Measurements from ENCODE around the gene SRP14.

The SRP14 gene

DNA sequence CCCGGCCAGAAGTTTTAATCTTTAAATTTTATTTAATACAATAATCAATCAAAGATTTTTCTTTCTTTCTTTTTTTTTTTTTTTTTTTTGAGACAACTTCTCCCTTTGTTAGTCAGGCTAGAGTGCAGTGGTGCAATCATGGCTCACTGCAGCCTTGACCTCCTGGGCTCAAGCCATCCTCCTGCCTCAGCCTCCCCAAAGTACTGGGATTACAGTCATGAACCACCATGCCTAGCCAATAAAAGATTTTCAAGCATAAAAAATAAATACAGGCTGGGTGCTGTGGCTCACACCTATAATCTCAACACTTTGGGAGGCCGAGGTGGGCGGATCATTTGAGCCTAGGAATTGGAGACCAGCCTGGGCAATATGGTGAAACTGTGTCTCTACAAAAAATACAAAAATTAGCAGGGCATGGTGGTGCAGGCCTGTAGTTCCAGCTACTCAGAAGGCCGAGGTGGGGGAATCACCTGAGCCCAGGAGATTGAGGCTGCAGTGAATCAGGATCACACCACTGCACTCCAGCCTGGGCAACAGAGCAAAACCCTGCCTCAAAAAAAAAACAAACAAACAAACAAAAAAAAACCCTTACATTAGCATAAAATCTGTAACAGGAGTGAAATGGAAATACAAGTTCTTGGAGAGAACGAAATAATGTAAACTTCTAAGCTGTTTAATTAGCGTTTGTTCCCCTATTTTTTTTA, 29.1 kb upstream of the SRP14 start:
- DNase-seq (ENCODE audit: low read depth), result no peak

DNA sequence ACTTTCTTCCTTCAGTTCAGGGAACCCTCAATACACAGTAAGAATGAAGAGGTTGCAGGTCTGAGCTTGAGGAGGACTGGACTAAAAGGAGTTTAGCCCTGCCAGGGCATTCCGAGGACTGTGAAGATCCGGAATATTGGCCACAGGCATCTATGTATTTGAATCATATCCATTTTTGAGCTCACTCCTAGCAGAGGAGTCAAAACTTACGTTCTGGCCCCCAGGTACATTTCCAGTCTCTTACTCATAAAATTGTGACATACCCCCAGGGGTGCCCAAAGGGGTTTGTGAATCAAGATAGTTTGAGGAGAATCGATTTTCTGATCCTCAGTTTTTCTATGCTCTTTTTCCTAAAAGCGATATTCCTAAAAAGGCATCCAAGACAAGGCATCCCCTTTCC, 27.6 kb upstream of the SRP14 start:
- no peak for DNase-seq (ENCODE audit: low read depth)

DNA sequence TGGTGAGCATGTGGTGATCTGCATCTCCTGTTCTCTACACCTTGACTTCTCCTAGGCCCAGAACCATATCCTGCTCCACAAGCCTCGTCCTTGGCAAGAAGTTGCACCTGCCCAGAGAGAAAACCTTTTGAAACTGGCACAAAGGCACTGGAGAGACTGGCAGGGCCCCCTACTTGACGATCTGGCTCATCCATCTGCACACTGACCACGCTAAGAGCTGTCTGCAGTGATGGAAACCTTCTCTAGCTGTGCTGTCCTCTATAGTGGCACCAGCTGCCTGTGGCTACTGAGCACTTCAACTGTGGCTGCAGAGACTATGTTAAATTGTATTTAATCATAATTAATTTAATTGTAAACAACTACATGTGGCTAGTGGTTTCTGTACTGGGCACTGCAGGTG, 26.2 kb upstream of the SRP14 start:
- DNase-seq (ENCODE audit: low read depth), result no peak

DNA sequence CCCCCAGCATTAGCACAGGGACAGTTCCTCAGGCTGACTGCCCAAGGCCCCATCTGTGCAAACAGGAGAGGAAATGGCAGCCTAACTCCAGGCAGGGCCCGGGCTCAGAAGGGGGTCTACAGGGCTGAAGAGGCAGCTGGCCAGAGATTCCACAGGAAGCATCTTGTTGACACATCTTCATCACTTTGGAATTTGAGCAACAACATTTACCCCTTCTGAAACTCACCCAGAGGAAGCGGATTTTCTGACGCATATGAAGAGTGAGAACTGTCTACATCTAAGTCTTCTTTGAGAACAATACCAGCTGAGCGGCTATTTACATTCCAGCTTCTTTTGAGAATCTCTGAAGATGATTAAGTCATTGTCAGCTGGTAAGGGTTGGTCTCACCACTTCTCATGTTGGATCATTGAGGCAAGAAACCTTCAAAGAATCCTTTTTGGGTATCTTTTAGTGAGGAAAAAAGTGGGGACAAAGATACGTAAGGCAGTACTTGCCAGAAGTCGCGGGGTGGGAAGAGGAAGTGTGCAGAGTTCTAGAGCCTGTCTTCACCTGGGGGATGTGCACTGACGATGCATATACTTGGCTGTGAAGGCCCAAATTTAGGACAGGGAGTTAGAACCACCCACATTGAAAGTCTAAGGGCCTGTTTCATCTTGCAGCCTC, 25.4 kb upstream of the SRP14 start:
- DNase-seq (ENCODE audit: low read depth), result no peak

DNA sequence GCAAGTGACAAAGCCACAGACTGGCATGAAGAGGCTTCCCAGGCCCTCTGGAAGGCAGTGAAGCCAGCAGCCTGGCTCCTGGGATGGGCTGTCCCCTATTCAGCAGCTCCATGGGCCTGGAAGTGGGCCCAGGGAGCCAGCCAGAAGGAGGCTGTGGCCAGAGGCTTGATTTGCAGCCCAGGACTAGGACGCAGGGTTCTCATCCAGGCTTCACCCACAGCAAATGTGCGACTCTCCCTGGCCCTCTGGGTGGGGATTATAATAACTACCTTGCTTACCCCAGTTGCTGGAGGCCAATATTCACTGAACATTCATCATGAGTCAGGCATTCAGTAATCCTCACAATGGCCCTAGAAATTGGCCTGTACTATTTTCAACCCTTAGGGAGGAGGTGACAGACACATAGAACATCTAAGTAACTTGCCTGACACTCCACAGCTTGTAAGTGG, 24.6 kb upstream of the SRP14 start:
- no peak for DNase-seq (ENCODE audit: low read depth)

DNA sequence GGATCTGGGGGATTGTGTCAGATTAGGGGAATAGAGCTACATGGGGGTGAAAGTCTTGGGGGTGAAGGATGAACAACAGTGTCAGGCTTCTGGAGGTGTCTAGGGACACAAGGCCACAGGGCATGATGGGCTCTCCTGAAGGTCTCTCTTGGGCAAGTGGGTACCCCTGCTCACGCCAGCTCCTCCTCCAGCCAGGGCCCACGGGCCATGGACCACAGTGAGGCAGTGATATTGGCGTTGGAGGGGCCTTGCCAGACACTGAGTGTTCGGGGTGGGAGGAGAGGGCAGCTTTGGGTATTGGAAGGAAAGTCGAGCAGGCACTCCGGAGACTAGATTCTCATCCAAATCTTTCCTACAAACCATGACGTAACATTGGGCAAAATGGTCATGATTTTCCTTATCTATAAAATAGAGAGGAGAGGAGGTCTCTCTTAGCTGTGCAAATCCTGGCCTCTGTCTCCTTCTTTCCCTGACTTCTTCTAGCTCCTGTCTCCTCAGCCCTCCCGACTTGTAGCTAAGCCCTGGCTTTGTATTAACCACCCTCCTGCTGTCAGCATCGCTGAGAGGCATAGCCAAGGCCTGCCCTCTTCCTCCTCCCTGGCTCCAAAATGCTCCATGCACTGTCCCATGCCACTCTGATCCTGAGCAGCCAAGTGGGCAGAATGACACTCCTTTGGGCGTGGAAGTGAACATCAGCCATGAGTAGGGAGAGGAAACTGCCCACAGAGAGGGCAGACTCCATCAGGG, 24.0 kb upstream of the SRP14 start:
- DNase-seq (ENCODE audit: low read depth), result no peak

DNA sequence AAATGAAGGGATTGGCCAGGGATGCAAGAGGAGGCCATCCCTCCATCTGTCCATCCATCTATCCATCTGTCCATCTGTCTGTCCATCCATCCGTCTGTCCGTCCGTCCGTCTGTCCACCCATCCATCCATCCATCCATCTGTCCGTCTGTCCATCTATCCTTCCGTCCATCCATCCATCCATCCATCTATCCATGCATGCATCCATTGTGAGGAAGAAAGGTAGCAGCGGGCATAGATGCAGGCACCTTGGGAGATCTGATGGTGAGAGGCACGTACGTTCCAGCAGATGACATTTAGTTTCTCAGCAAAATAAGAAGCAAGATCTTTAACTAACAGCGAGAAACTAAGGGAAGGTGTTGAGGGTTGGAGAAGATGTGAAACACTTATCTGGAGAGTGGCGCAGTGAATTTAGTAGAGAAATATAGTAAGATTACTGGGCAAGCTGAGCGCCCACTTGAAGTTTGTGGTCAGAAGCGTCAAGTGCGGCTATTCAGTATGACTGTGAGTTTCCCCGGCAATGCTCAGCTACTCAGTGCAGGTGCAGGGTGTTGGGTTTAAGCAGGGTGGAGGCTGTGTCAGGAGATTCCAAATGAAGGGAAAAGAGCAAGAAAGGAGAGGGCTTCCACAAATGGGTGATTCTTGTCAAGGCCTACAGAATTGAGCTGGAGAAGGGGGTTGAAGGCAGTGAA, 22.4 kb upstream of the SRP14 start:
- no peak for DNase-seq (ENCODE audit: low read depth)

DNA sequence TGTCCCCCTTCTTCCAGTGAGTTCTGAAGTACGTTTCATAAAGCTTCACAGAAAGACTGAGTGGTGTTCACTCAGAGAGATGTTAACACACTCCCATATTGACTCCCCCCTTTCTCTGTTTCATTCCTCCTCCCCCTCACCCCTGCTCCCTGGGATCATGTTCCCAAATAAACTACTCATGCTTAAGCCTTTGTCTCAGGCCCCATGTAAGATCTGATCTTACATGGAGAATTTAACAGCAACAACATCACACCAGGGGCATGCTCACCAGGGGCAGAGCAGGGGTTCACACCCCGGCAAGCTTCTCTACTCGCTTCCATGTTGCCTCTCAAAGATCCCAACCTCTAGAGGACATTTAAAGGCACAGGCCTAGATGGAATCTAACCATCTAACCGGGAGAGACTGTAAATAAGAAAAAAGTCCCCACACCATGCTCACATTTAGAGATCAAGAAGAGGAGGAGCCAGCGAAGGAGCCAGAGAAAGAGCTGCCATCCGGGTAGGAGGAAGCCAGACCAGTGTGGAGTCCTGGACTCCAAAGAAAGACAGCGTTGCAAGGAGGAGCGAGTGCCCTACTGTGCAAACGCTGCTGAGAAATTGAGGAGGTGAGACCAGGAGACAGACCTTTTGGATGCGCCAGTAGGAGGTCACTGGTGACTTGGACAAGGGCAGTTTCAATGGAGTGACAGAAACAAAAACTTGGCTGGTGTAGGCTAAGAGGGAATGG, 21.4 kb upstream of the SRP14 start:
- DNase-seq (ENCODE audit: low read depth), result no peak

DNA sequence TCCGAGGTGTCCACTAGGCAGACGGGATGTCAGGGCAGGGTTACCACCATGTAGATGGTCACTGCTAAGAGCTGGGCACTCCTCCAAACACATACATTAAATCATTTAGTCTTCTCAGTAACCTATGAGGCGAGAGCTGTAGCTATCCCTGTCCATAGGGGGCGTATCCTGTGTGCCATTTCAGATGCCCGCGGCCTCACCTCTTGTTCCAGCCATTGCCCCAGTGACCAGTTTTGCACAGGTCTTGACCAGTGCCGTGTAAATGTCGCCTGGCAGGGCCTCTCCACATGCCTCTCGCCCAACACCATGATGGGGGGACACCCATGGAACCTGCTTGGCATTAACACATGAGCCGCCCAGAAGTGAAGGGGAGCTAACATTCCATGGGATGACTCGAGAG, 20.8 kb upstream of the SRP14 start:
- no peak for DNase-seq (ENCODE audit: low read depth)

DNA sequence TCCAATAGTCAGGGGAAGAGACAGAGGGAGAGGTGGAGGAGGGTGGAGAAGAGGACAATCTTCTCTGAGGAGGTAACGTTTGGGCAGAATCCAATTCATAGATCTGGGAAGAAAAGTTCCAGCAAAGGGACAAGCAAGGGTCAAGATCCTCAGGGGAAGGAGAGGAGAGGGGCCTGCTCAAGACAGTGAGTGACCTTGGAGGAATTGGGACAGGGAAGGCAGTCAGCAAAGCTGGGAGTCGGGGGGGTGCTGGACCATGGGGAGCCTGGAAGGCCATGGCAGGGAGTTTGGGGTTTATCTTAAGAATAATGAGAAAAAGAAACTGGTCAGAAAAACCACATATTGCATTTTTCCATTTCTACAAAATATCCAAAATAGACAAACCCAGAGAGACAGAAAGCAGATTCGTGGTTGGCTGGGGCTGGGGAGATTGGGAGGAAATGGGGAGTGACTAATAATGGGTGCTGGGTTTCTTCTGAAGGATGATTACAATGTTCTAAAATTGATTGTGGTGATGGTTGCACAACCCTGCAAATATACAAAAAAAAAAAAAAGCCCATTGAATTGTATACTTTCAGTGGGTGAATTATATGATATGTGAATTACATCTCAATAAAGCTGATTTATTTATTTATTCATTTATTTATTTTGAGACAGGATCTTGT, 19.6 kb upstream of the SRP14 start:
- no peak for DNase-seq (ENCODE audit: low read depth)

DNA sequence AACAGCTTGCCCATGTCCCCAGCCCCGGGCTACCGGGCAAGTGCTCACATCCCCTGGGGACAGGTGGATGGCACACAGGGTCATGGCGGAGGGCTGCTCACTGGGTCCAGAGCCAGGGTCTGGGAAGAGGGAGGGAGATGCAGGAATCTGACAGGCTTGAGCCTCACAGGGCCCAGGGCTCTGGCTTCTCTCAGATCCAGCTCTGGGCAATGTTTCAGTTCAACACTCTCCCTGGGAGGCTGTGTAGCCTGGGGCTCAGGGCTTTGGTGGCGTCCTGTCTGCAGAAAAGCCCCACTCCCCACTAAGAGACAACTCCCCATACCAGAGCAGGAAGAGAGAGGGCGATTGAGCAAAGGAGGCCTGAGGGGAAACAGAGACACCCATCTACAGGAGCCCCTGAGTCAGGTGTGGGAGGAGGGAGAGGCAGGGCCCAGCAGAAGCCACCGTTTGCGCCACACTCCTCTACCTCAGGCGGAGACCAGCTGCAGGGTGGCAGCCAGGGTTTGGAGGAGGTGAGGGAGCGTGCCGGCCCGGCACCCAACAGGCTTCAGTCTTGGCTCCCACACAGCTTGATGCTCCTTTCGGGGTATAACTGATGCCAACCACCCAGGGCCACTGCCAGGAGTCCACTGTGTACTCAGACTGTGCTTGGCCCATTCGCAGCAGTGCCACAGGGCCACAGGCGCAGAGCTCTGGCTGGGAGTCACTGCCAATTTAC, 16.8 kb upstream of the SRP14 start:
- DNase-seq (ENCODE audit: low read depth), result no peak

DNA sequence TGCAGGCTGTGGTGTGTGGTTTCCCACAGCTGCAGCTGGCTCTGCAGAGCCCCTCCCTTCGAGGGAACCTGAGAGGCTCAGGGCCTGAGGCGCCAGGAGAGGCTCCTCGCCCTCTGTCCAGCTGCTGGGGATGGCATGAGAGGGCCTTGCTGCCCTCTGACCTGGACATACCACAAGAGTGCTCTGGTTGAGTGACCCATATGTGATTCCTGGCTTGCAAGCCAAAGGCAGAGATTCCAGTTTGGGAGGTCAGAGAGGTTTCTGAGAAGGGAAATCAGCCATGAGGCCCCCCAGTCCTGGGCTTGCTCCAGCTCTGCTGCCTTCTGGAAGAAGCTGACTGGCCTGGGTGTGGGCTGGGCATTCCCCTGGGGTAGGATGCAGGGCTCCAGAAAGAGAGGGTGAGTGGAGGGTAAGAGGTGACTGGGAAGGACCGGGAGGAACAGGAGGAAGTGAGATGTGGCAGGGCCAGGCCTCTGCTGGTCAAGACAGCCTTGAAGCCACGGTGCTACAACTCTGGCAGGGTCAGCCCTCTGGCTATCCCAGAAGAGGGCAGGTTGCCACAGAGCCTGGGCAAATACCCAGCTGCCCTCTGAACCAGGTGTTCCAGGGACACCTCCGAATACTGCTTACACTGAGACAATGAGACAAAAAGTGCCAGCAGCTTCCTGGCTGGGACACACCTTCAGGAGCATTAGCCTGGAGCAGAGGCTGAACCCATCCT, 16.0 kb upstream of the SRP14 start:
- DNase-seq (ENCODE audit: low read depth), result no peak

DNA sequence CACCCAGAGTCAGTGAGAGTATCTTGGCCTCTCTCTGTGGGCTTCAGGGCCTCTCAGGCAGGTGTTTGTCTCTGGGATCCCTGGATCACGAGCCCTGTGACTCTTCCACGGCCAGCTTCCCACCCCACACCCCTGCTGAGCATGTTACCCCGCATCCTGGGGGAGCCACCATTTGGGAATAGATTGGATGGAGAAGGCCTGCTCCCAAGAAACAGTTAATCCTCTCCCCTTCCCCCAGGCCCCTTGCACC, 15.5 kb upstream of the SRP14 start:
- DNase-seq (ENCODE audit: low read depth), result no peak

DNA sequence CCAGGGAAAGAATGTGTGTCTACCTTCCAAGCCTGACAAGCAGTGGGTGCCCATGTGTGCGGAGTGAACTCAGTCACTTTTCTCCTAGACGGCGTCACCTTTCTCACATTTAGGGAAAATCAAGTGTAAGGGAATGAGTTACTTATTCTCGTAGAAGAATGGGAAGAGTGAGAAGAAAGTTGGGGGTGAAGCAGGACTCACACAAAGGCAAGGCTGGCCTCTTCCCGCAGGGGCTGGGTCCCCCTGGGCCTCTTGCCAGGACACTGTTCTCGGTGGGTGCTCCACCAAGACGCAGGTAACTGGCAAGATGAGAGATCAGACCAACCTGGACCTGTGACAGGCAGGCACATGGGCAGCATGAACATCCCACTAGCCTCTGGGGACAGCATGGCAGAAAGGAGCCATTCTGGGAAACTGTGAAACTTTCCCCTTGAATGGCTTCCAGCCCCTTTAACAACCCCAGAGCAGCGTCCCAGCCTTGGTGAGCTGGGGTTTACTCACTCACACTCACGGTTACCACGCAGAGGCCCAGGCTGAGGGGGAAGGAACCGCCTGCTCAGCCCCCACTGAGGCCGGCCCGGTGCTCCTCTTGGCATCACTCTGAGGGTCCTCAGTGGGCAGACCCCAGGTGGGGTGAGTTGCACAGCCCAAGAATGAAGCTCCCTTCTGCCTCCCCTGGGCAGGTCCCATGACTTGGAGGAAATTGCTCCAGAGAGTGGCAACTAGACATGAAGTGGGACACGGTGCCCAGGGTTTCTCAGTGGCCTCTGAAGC, 15.0 kb upstream of the SRP14 start:
- DNase-seq (ENCODE audit: low read depth), result no peak

DNA sequence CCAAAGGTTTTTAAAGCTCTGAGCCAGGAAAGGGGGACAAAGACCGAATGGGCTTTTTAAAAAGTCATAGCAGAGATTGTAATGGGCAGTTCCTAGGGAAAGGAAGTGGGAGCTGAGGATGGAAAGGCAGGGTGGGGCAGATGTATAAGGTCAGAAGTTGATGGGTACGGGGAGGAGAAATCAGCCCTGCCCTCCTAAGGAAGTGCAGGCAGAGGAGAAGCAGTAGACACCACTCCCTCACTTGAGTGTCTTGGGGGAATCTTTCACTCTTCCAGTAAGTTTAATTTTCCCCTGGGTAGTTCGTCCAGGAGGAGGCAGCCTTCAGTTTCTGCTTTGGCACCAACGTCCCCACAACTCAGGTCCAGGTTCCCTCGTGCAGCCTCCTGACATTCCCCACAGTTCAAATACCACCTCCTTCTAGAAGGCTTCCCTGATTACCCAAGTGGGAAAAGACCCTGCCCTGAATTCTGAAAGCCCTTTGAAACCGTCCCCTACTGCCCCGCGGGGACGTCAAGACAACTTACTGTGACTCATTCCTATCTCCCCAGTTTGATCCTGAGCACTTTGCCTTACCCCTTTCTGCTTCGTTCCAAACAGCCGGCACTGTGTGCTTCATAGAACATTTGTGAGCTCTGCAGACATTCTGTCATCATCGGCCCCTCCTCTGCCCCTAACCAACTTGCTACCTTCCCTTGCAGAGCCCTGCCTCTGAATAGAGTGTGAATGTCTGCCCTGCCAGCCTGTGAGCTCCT, 14.3 kb upstream of the SRP14 start:
- no peak for DNase-seq (ENCODE audit: low read depth)

DNA sequence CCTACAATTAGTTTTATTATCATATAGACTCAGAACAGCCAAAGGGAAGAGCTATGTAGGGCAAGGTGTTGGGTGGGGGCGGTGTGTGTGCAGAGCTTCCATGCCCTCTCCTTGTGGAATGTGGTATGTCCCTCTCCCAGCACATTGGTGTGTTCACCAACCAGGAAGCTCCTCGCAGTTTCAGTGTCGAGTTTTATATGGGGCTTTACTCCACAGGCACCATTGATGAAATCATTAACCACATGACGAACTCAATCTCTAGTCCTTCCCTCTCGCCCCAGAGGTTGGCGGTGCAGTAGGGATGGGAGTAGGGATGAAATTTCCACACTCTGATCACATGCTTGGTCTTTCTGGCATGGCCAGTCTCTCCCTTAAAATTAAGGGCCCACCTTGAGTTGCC, 13.6 kb upstream of the SRP14 start:
- DNase-seq (ENCODE audit: low read depth), result no peak

DNA sequence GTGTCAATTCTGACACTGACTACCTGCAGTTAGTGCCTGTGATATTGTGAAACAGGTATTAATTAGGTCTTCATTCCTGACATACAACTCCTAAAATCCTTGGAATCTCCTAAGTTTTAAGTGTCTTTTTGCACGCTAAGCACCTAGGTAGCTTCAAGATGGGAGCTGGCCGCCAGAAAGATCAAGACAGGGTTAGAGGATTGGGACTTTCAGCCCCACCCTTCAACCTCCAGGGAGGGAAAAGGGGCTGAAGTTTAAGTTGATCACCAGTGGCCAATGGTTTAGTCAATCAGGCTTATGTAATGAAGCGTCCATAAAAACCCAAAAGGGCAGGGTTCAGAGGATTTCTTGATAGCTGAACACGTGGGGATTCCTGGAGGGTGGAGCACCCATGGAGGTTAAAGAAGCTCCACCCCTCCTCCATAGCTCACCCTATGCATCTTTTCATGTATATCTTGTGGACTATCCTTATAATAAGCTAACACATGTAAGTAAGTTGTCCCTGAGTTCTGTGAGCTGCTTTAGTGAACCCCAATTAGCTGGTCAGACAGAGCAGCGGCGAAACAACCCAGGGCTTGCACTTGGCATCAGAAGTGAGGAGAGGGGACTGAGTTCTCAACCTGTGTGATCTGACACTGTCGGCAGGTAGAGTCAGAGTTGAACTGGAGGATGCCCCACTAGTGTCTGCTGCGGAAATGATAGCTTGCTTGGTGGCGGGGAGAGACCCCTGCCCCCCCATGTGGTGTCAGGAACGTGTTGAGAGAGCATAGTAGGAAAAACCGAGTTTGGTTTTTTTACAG, 12.8 kb upstream of the SRP14 start:
- no peak for DNase-seq (ENCODE audit: low read depth)
